B cell (primary cell): ENCODE measurements around the gene MUC22.

Source experiments
- CTCF ChIP-seq: fragments of 200-600 bp; IDR thresholded peaks from one replicate; pipeline ENCODE4 v1.8.0; 2022; ENCODE audit warnings: antibody characterized with exemption, mild to moderate bottlenecking
- EZH2 ChIP-seq: IDR thresholded peaks from 2 replicates; pipeline ENCODE4 v1.6.1; 2012; ENCODE audit warnings: borderline replicate concordance, low read depth, mild to moderate bottlenecking, moderate library complexity, low read length; ENCODE audit not compliant: insufficient read depth, poor library complexity, severe bottlenecking

DNA sequence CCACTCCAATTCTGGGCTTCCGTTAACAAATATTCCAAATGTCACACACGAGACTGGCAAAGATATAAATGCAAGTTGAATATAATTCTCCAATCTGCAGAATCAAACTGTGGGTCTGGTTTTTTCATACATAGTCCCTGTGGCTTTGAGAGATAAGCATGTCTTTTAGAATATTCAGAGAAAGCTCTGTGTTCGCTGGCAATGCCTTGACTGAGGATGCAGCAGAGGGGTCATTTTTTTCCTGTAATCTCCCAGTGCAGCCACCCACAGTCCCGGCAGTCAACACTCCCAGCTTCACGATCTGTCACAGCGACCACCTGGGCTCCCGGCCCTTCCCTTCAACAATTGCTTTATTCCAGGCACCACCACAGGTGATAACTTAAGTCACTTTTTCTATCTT is 30.5 kb downstream of the MUC22 start:
- TF ChIP-seq CTCF (no peak), EZH2 (no peak)
